ENCODE data around the gene CCDC159. TPM values are rescaled to one million over a fixed set of nuclear protein-coding genes. Genes with fewer than 3 reads are reported as not detected.

CCDC159 gene
- total RNA-seq, 1 experiment from 2014 or later = 9.0 TPM

GRCh38 chr19:11400798-11401197 lies 54.5 kb downstream of the CCDC159 start:
- no peaks in the 10 kb centered on the region for H3K36me3 ChIP-seq
- no peaks in the 10 kb centered on the region for H3K27me3 ChIP-seq
- DNase-seq = no peak
- no peak overlapping the region for H3K4me3 ChIP-seq
- no peaks in the 10 kb centered on the region for H3K9me3 ChIP-seq

- Histone ChIP-seq H3K9me3 (no peaks in the 10 kb centered on the region), H3K4me3 (no peak overlapping the region), H3K27me3 (no peaks in the 10 kb centered on the region), H3K36me3 (no peaks in the 10 kb centered on the region)
- DNase-seq = no peak
These were observed 55.7 kb downstream of the CCDC159 start for GRCh38 chr19:11401808-11402543.

Other genes with a start within 250 kb of the CCDC159 start
- gene SPC24, start 190.7 kb upstream of the CCDC159 start, total RNA-seq (2014; rRNA removed; shearing (Covaris generic); ENCODE audit: low replicate concordance) = 69.7 and 113 TPM in 2 replicates
- gene KANK2, start 149.0 kb upstream of the CCDC159 start, total RNA-seq (2014; rRNA removed; shearing (Covaris generic); ENCODE audit: low replicate concordance) = 81.9 and 86.7 TPM in 2 replicates
- gene ANGPTL8, start 106.9 kb upstream of the CCDC159 start, total RNA-seq (2014; rRNA removed; shearing (Covaris generic); ENCODE audit: low replicate concordance) = not detected in 2 replicates
- gene DOCK6, start 84.0 kb upstream of the CCDC159 start, total RNA-seq (2014; rRNA removed; shearing (Covaris generic); ENCODE audit: low replicate concordance) = 2.2 and 8.8 TPM in 2 replicates
- gene TSPAN16, start 50.4 kb upstream of the CCDC159 start, total RNA-seq (2014; rRNA removed; shearing (Covaris generic); ENCODE audit: low replicate concordance) = 1.0 TPM in 1 of 2 replicates, not detected in the other
- gene RAB3D, start 6.9 kb upstream of the CCDC159 start, total RNA-seq (2014; rRNA removed; shearing (Covaris generic); ENCODE audit: low replicate concordance) = 2.3 and 3.1 TPM in 2 replicates
- gene TMEM205, start 251 bp upstream of the CCDC159 start, total RNA-seq (2014; rRNA removed; shearing (Covaris generic); ENCODE audit: low replicate concordance) = 139 and 195 TPM in 2 replicates
- gene PLPPR2, start 8.9 kb downstream of the CCDC159 start, total RNA-seq (2014; rRNA removed; shearing (Covaris generic); ENCODE audit: low replicate concordance) = 3.9 and 12.3 TPM in 2 replicates
- 1.3 and 3.1 TPM in 2 replicates for gene SWSAP1, start 28.1 kb downstream of the CCDC159 start, total RNA-seq (2014; rRNA removed; shearing (Covaris generic); ENCODE audit: low replicate concordance)
- gene EPOR, start 37.8 kb downstream of the CCDC159 start, total RNA-seq (2014; rRNA removed; shearing (Covaris generic); ENCODE audit: low replicate concordance) = 2.6 and 2.9 TPM in 2 replicates
- 0.10 TPM in 1 of 2 replicates, not detected in the other for gene RGL3, start 72.8 kb downstream of the CCDC159 start, total RNA-seq (2014; rRNA removed; shearing (Covaris generic); ENCODE audit: low replicate concordance)
- gene ODAD3, start 88.6 kb downstream of the CCDC159 start, total RNA-seq (2014; rRNA removed; shearing (Covaris generic); ENCODE audit: low replicate concordance) = 0.22 and 2.0 TPM in 2 replicates
- 93.3 and 256 TPM in 2 replicates for gene PRKCSH, start 89.1 kb downstream of the CCDC159 start, total RNA-seq (2014; rRNA removed; shearing (Covaris generic); ENCODE audit: low replicate concordance)
- gene ELAVL3, start 134.5 kb downstream of the CCDC159 start, total RNA-seq (2014; rRNA removed; shearing (Covaris generic); ENCODE audit: low replicate concordance) = not detected in 2 replicates
- gene ZNF653, start 159.3 kb downstream of the CCDC159 start, total RNA-seq (2014; rRNA removed; shearing (Covaris generic); ENCODE audit: low replicate concordance) = 7.4 and 12.8 TPM in 2 replicates
- 139 and 196 TPM in 2 replicates for gene ECSIT, start 182.6 kb downstream of the CCDC159 start, total RNA-seq (2014; rRNA removed; shearing (Covaris generic); ENCODE audit: low replicate concordance)
- gene CNN1, start 192.3 kb downstream of the CCDC159 start, total RNA-seq (2014; rRNA removed; shearing (Covaris generic); ENCODE audit: low replicate concordance) = 0.46 TPM in 1 of 2 replicates, not detected in the other
- gene ELOF1, start 212.7 kb downstream of the CCDC159 start, total RNA-seq (2014; rRNA removed; shearing (Covaris generic); ENCODE audit: low replicate concordance) = 51.6 and 111 TPM in 2 replicates
- not detected in 2 replicates for gene ACP5, start 231.1 kb downstream of the CCDC159 start, total RNA-seq (2014; rRNA removed; shearing (Covaris generic); ENCODE audit: low replicate concordance)